Measurements from ENCODE around the gene PTF1A. TPM values are rescaled to one million over a fixed set of nuclear protein-coding genes. Genes with fewer than 3 reads are reported as not detected.

The PTF1A gene
- total RNA-seq, 1 donor from 2014 or later, result not detected

DNA sequence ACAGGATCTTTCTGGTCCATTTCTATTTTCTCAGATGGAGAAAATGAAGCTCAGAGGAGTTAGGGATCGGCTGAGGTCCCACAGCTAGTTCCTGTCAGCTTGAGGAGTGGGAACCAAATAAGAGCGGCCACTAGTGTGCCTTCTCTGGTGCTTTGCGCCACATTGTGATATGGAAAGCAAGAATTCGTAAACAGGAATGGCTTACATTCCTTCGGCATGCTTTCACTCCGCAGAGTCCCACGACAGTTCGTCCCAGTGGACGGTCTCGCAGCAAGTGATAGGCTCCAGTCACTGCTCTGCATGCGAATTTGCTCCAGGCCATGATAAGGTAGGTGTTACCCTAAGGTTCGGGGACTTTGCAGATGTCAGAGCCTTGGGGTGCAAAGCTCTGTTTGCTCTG is 41.5 kb upstream of the PTF1A start:
- intact Hi-C loops (cut with micrococcal nuclease), result no loop called here
- no peaks in the 10 kb centered on the region for H3K9me3 Mint-ChIP-seq
- CTCF ChIA-PET, result no interaction called here
- no peaks in the 10 kb centered on the region for H3K36me3 Mint-ChIP-seq (ENCODE audit: low read depth)
- TF ChIP-seq, protein P1, sequence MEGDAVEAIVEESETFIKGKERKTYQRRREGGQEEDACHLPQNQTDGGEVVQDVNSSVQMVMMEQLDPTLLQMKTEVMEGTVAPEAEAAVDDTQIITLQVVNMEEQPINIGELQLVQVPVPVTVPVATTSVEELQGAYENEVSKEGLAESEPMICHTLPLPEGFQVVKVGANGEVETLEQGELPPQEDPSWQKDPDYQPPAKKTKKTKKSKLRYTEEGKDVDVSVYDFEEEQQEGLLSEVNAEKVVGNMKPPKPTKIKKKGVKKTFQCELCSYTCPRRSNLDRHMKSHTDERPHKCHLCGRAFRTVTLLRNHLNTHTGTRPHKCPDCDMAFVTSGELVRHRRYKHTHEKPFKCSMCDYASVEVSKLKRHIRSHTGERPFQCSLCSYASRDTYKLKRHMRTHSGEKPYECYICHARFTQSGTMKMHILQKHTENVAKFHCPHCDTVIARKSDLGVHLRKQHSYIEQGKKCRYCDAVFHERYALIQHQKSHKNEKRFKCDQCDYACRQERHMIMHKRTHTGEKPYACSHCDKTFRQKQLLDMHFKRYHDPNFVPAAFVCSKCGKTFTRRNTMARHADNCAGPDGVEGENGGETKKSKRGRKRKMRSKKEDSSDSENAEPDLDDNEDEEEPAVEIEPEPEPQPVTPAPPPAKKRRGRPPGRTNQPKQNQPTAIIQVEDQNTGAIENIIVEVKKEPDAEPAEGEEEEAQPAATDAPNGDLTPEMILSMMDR (IDR thresholded peaks at IDR 0.05), result no peak
- POLR2A ChIA-PET, result no interaction called here
- no peaks in the 10 kb centered on the region for H3K4me1 Mint-ChIP-seq
- ATAC-seq (ENCODE audit: low read depth) (no peak), DNase-seq (no peak)
- peaks cover 4% of the 10 kb centered on the region for H3K27me3 Mint-ChIP-seq
- no peak overlapping the region for H3K27ac Mint-ChIP-seq
- no peak overlapping the region for H3K4me3 Mint-ChIP-seq

GRCh38 chr10:23151071-23151470 is 41.0 kb upstream of the PTF1A start:
- H3K36me3 Mint-ChIP-seq (ENCODE audit: low read depth), result no peaks in the 10 kb centered on the region
- TF ChIP-seq, protein P1 (IDR thresholded peaks at IDR 0.05), result no peak
- H3K27ac Mint-ChIP-seq, result no peak overlapping the region
- peaks cover 4% of the 10 kb centered on the region for H3K27me3 Mint-ChIP-seq
- no peaks in the 10 kb centered on the region for H3K9me3 Mint-ChIP-seq
- no peak for DNase-seq
- H3K4me1 Mint-ChIP-seq, result no peaks in the 10 kb centered on the region
- ChIA-PET CTCF (no interaction called here), POLR2A (no interaction called here)
- intact Hi-C loops (cut with micrococcal nuclease), result no loop called here
- ATAC-seq (ENCODE audit: low read depth), result no peak
- no peak overlapping the region for H3K4me3 Mint-ChIP-seq

DNA sequence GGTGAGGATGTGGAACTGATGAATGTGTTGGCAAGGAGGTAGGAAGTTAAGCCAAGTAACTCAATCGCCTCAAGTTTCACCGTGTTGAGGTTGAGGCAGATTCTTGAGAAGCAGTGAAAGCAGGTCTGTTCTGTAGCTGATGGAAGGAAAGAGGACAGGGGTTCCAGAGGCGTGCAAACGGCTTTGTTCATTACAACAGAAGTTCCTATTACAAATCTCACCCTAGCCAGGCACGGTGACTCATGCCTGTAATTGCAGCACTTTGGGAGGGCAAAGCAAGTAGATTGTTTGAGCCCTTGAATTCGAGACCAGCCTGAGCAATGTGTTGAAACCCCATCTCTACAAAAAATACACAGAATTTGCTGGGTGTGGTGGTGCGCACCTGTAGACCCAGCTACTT is 36.9 kb upstream of the PTF1A start:
- TF ChIP-seq, protein P1 (IDR thresholded peaks at IDR 0.05), result no peak
- no peak overlapping the region for H3K27ac Mint-ChIP-seq
- POLR2A ChIA-PET, result no interaction called here
- no peak for ATAC-seq (ENCODE audit: low read depth)
- no peak overlapping the region for H3K4me3 Mint-ChIP-seq
- CTCF ChIA-PET, result no interaction called here
- DNase-seq, result no peak
- H3K36me3 Mint-ChIP-seq (ENCODE audit: low read depth), result no peaks in the 10 kb centered on the region
- H3K9me3 Mint-ChIP-seq, result no peaks in the 10 kb centered on the region
- H3K4me1 Mint-ChIP-seq, result peaks cover 3% of the 10 kb centered on the region
- intact Hi-C loops (cut with micrococcal nuclease), result no loop called here
- H3K27me3 Mint-ChIP-seq, result peaks cover 21% of the 10 kb centered on the region

DNA sequence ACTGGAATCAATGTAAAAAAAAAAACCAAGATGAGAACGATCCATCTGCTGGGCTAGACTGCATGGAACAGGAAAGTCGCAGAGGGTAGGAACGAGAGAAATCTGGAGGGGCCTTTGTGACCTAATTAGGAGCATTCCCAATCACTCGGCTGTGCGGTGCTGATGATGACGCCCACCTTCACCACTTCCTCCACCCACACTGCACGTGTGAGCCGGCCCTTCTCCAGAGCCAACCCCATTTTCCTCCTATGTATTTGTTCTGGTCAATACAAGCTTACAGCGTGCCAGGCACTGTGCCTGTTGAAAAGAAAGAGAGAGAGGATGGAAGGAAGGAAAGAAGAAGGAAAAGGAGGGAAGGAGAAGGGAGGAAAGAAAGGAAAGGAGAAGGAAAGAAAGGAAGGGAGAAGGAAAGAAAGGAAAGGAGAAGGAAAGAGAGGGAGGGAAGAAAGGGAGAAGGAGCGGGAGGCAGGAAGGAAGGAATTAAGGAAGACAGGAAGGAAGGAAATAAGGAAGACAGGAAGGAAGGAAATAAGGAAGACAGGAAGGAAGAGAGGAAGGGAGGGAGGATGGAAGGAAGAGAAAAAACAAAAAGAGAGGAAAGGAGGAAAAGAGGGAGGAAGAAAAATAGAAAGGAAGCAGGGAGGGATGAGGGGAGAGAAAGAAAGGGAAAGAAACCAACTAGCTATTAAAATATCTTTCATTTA is 35.5 kb upstream of the PTF1A start:
- Mint-ChIP-seq H3K4me1 (peaks cover 3% of the 10 kb centered on the region), H3K27me3 (peaks cover 21% of the 10 kb centered on the region), H3K4me3 (no peak overlapping the region), H3K27ac (no peak overlapping the region), H3K9me3 (no peaks in the 10 kb centered on the region), H3K36me3 (ENCODE audit: low read depth) (no peaks in the 10 kb centered on the region)
- intact Hi-C loops (cut with micrococcal nuclease), result no loop called here
- TF ChIP-seq, protein P1 (IDR thresholded peaks at IDR 0.05), result no peak
- CTCF ChIA-PET, result interaction anchor here (1.0 to 2.4 kb wide), 3 partner anchors 11 to 1163 kb away, joined by 3 to 9 read pairs (median 4); no protein-coding TSS in a partner anchor
- DNase-seq (no peak), ATAC-seq (ENCODE audit: low read depth) (no peak)
- POLR2A ChIA-PET, result no interaction called here

GRCh38 chr10:23157239-23157681 is 34.9 kb upstream of the PTF1A start:
- TF ChIP-seq, protein P1 (IDR thresholded peaks at IDR 0.05), result no peak
- ATAC-seq (ENCODE audit: low read depth), result no peak
- H3K27ac Mint-ChIP-seq, result no peak overlapping the region
- H3K36me3 Mint-ChIP-seq (ENCODE audit: low read depth), result no peaks in the 10 kb centered on the region
- ChIA-PET POLR2A (no interaction called here), CTCF (interaction anchor here (0.7 to 2.4 kb wide), 7 partner anchors 9 to 1163 kb away, joined by 3 to 9 read pairs (median 4); no protein-coding TSS in a partner anchor)
- no peak overlapping the region for H3K4me3 Mint-ChIP-seq
- no peak for DNase-seq
- H3K9me3 Mint-ChIP-seq, result no peaks in the 10 kb centered on the region
- H3K27me3 Mint-ChIP-seq, result peaks cover 21% of the 10 kb centered on the region
- intact Hi-C loops (cut with micrococcal nuclease), result no loop called here
- peaks cover 3% of the 10 kb centered on the region for H3K4me1 Mint-ChIP-seq
